Erythroblast (primary cell): Measurements from ENCODE around the gene EHMT1.

ENCODE experiments used
- GATA1 ChIP-seq: IDR thresholded peaks from 2 replicates; pipeline ENCODE4 v1.6.1; 2011; ENCODE audit warnings: low read depth, mild to moderate bottlenecking, control low read depth, low read length, moderate library complexity
- POLR2A ChIP-seq: IDR thresholded peaks from 2 replicates; pipeline ENCODE4 v1.6.1; 2011; ENCODE audit warnings: mild to moderate bottlenecking, low read length

GRCh38 chr9:137605121-137606004 lies 13.4 kb upstream of the EHMT1 start, which contains the start of gene ARRDC1:
- peak; percentile 38 for TF ChIP-seq POLR2A
- no peak for TF ChIP-seq GATA1
